PFSK-1 (cell line): Measurements from ENCODE around the gene SEC23A.

Source experiments
- FOXP2 ChIP-seq: optimal IDR thresholded peaks from 2 replicates; pipeline ENCODE3; 2011; ENCODE audit warnings: borderline replicate concordance, control low read depth, inconsistent platforms; ENCODE audit not compliant: insufficient read depth; ENCODE audit errors: extremely low read length, extremely low read depth
- POLR2AphosphoS5 ChIP-seq: IDR thresholded peaks from 2 replicates; pipeline ENCODE4 v1.6.1; 2012; ENCODE audit warnings: low read depth, mild to moderate bottlenecking, control low read depth, low read length, moderate library complexity
- REST ChIP-seq, 2 experiments: IDR thresholded peaks; 2 replicates each; pipeline versions ENCODE4 v1.6.1 to v1.8.0; 2011 to 2012; ENCODE audit warnings: low read depth in 2 of 2, low read length in 2 of 2, control low read depth in 1 of 2, inconsistent platforms in 1 of 2, mild to moderate bottlenecking in 1 of 2, moderate library complexity in 1 of 2; ENCODE audit not compliant: insufficient read depth in 1 of 2
- SIN3A ChIP-seq: IDR thresholded peaks from 2 replicates; pipeline ENCODE4 v1.6.1; 2012; ENCODE audit warnings: mild to moderate bottlenecking, low read length, moderate library complexity, borderline replicate concordance; ENCODE audit not compliant: insufficient read depth
- TAF1 ChIP-seq: IDR thresholded peaks from 2 replicates; pipeline ENCODE4 v1.6.1; 2012; ENCODE audit warnings: low read length, control low read depth, borderline replicate concordance; ENCODE audit not compliant: insufficient read depth

GRCh38 chr14:39113685-39114072 is 10.6 kb upstream of the SEC23A start:
- TF ChIP-seq POLR2AphosphoS5, result no peak
- TF ChIP-seq REST (IDR thresholded peaks at IDR 0.05; ENCODE audit: insufficient read depth in 1 of 2, low read depth in 2 of 2, low read length in 2 of 2), result no peak
- TF ChIP-seq TAF1, result no peak
- TF ChIP-seq SIN3A, result no peak
- no peak for TF ChIP-seq FOXP2
